HepG2 (cell line): Measurements from ENCODE around the gene CPM.

Experiments used
- ERF ChIP-seq: IDR thresholded peaks from 2 replicates; pipeline ENCODE4 v1.6.1; 2018; ENCODE audit warnings: missing biosample characterization, missing genetic modification reagents
- FOXA3 ChIP-seq: IDR thresholded peaks from 2 replicates; pipeline ENCODE4 v1.6.1; 2016; ENCODE audit warnings: missing genetic modification reagents, missing compliant biosample characterization
- HDAC2 ChIP-seq: sonication (generic); formaldehyde crosslinking; IDR thresholded peaks from 2 replicates; pipeline ENCODE4 v1.4.0; 2020; ENCODE audit warnings: missing genetic modification reagents
- POLR2AphosphoS5 ChIP-seq: IDR thresholded peaks from 2 replicates; pipeline ENCODE4 v1.6.1; 2012; ENCODE audit warnings: low read depth, low read length
- ZNF3 ChIP-seq: IDR thresholded peaks from 2 replicates; pipeline ENCODE4 v1.7.0; 2017; ENCODE audit warnings: inconsistent platforms
- ZNF501 ChIP-seq: sonication (generic); formaldehyde crosslinking; IDR thresholded peaks from 2 replicates; pipeline ENCODE4 v1.5.1; 2020; ENCODE audit warnings: mild to moderate bottlenecking, moderate library complexity, missing genetic modification reagents
- ZNF577 ChIP-seq: sonication (generic); formaldehyde crosslinking; IDR thresholded peaks from 2 replicates; pipeline ENCODE4 v1.4.0; 2020; ENCODE audit warnings: mild to moderate bottlenecking, low read depth, missing genetic modification reagents, borderline replicate concordance
- TF ChIP-seq, protein P1 (sequence below): sonication (generic); formaldehyde crosslinking; IDR thresholded peaks from 2 replicates; pipeline ENCODE4 v1.5.0; 2020; ENCODE audit warnings: mild to moderate bottlenecking, missing genetic modification reagents

- TF ChIP-seq POLR2AphosphoS5 (no peak), ZNF501 (CRISPR knock-in tag) (no peak), FOXA3 (no peak), ZNF577 (CRISPR knock-in tag) (no peak), HDAC2 (CRISPR knock-in tag) (no peak), ERF (CRISPR knock-in tag) (no peak), ZNF3 (CRISPR knock-in tag) (no peak)
- TF ChIP-seq, protein P1, sequence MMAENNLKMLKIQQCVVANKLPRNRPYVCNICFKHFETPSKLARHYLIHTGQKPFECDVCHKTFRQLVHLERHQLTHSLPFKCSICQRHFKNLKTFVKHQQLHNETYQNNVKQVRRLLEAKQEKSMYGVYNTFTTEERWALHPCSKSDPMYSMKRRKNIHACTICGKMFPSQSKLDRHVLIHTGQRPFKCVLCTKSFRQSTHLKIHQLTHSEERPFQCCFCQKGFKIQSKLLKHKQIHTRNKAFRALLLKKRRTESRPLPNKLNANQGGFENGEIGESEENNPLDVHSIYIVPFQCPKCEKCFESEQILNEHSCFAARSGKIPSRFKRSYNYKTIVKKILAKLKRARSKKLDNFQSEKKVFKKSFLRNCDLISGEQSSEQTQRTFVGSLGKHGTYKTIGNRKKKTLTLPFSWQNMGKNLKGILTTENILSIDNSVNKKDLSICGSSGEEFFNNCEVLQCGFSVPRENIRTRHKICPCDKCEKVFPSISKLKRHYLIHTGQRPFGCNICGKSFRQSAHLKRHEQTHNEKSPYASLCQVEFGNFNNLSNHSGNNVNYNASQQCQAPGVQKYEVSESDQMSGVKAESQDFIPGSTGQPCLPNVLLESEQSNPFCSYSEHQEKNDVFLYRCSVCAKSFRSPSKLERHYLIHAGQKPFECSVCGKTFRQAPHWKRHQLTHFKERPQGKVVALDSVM (CRISPR knock-in tag): no peak
Observed at GRCh38 chr12:68842123-68842522, 90.8 kb downstream of the CPM start.
